Thyroid gland (tissue), 4 donors: ENCODE data around the gene MGMT.

Experiments
- CTCF ChIP-seq, 6 experiments: fragments of 200-600 bp in 3 of 6; fragments of 450-650 bp in 3 of 6; sonication (generic) in 3 of 6; IDR thresholded peaks; one replicate each; pipeline ENCODE4 v1.5.1; 2016 to 2019; ENCODE audit warnings: antibody characterized with exemption in 6 of 6, mild to moderate bottlenecking in 2 of 6, inconsistent platforms in 1 of 6, moderate library complexity in 1 of 6
- POLR2A ChIP-seq, 2 donors: fragments of 450-650 bp; IDR thresholded peaks; one replicate each; pipeline ENCODE4 v1.6.1; 2017; ENCODE audit warnings: antibody characterized with exemption in 2 of 2, mild to moderate bottlenecking in 2 of 2, moderate library complexity in 1 of 2

- TF ChIP-seq POLR2A (IDR thresholded peaks at IDR 0.05), result no peak
- no peak for TF ChIP-seq CTCF (IDR thresholded peaks at IDR 0.05)
Observed at GRCh38 chr10:129433266-129433665, 33.8 kb upstream of the MGMT start.
